Heart left ventricle (tissue), 13 donors: ENCODE measurements around the gene GALNT2.

ENCODE experiments used
- CTCF ChIP-seq, 12 donors: fragments of 200-600 bp; sonication (generic) in 4 of 12; IDR thresholded peaks; one replicate each; pipeline versions ENCODE4 v1.5.0 to v1.8.0; 2018 to 2022; ENCODE audit warnings: antibody characterized with exemption in 12 of 12, mild to moderate bottlenecking in 5 of 12
- POLR2A ChIP-seq, 2 donors: fragments of 450-650 bp; IDR thresholded peaks; one replicate each; pipeline ENCODE4 v1.6.1; 2017; ENCODE audit warnings: antibody characterized with exemption in 2 of 2, mild to moderate bottlenecking in 2 of 2, moderate library complexity in 2 of 2
- donor health status: ischemic (EF 13 %, LVEDD 7.1; RV severe dilation, severe dysfunction).
- donor health status: DM: no; HTN: yes; CAD: no.
- donor health status: DM: no; HTN: no; CAD: no.
- donor health status: ischemic (EF 25% LVEDD 6.9; RV normal size, moderate dysfunction).
- donor health status: ischemic (EF 25% LVEDD 5.7; RV mildly dilated, moderate dysfunction).
- donor health status: ischemic (EF 35%, LVEDD 5.7; RV mildly dilated, moderate dysfunction).
- donor health status: nonischemic (EF 11% LVEDD 7.7; RV severe dilation, severe dysfunction).
- donor health status: DM: yes; HTN: yes; CAD: no.
- donor health status: PGD.
- donor health status: ischemic (EF 29% LVEDD 5.4; RV normal size, mild dysfunction).
- donor health status: nonischemic (EF 23%, LVEDD 6.1; RV moderate dilation, normal function).

GRCh38 chr1:230040440-230040839, 26.6 kb upstream of the GALNT2 start:
- TF ChIP-seq CTCF (IDR thresholded peaks at IDR 0.05): no peak
- no peak for TF ChIP-seq POLR2A (IDR thresholded peaks at IDR 0.05)
